Pulmonary artery endothelial cell (primary cell): ENCODE measurements around the gene DLX5. TPM values are rescaled to one million over a fixed set of nuclear protein-coding genes. Genes with fewer than 3 reads are reported as not detected.

Source experiments
- DNase-seq: peaks from one replicate; pipeline ENCODE4 v3.0.0-alpha.2; 2011; ENCODE audit warnings: low read depth, low spot score
- total RNA-seq: library from RNA; depleted of rRNA; stranded (reverse); fragments of >200 nt; gene quantifications from 2 replicates; pipeline ENCODE4 v1.2.3, GENCODE V29; 2014

DLX5 gene
- total RNA-seq, 1 donor from 2014 or later: not detected

- DNase-seq: no peak
Measured at GRCh38 chr7:96992192-96993005, 32.2 kb downstream of the DLX5 start.

- no peak for DNase-seq
Measured at GRCh38 chr7:96991546-96992191, 33.0 kb downstream of the DLX5 start.

- no peak for DNase-seq
Measured at GRCh38 chr7:96989859-96990317, 34.7 kb downstream of the DLX5 start.

- DNase-seq: no peak
Measured at GRCh38 chr7:96989241-96989858, 35.3 kb downstream of the DLX5 start.

GRCh38 chr7:96987719-96988118, 36.9 kb downstream of the DLX5 start:
- DNase-seq: no peak

GRCh38 chr7:96986901-96987300, 37.7 kb downstream of the DLX5 start:
- no peak for DNase-seq

GRCh38 chr7:96985992-96986391, 38.6 kb downstream of the DLX5 start:
- no peak for DNase-seq

GRCh38 chr7:96982586-96982985, 42.0 kb downstream of the DLX5 start:
- no peak for DNase-seq

- DNase-seq: no peak
Measured at GRCh38 chr7:96979551-96980276, 44.9 kb downstream of the DLX5 start.

- no peak for DNase-seq
Measured at GRCh38 chr7:96977445-96977844, 47.2 kb downstream of the DLX5 start.

- no peak for DNase-seq
Measured at GRCh38 chr7:96976106-96976505, 48.5 kb downstream of the DLX5 start.

GRCh38 chr7:96973986-96974385, 50.6 kb downstream of the DLX5 start:
- DNase-seq: no peak

GRCh38 chr7:96970739-96971138, 53.9 kb downstream of the DLX5 start:
- DNase-seq: no peak

Other genes with a start within 250 kb of the DLX5 start
- gene DLX6, start 19.3 kb downstream of the DLX5 start, total RNA-seq: not detected in 2 replicates
- gene SDHAF3, start 92.9 kb upstream of the DLX5 start, total RNA-seq: 4.6 and 7.5 TPM in 2 replicates